ENCODE measurements around the gene CCNYL1.

GRCh38 chr2:207784898-207785297 is 73.5 kb downstream of the CCNYL1 start:
- TF ChIP-seq ZNF274 (IDR thresholded peaks at IDR 0.05; ENCODE audit: low read depth, low read length): no peak
- TF ChIP-seq YY1 (IDR thresholded peaks at IDR 0.05; ENCODE audit: insufficient read depth, insufficient read length): no peak

Measured in NT2/D1 (cell line).